Measurements from ENCODE around the gene PNMA8A.

Gene PNMA8A

DNA sequence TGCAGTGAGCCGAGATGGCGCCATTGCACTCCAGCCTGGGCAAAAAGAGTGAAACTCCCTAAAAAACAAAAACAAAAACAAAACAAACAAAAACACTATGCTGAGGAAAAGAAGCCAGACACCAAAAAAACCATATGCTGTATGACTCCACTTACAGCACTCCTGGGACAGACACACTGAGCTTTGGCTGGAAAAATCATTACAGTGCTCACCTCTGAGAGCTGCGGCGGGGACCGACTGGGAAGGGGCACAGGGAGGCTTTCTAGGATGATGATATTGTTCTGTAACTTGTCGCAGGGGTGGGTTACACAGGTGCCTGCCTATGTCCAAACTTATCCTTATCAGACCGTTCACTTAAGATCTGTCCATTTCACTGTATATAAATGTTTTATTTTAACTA, 7.8 kb downstream of the PNMA8A start:
- Histone ChIP-seq H3K4ac (ENCODE audit: low read depth, low read length) (no peak overlapping the region), H3K4me1 (ENCODE audit: control insufficient read depth in 1 of 2, insufficient read depth in 2 of 2, low read length in 2 of 2) (peaks cover 2% of the 10 kb centered on the region in 2 experiments), H3K4me3 (ENCODE audit: low read depth, low read length) (no peak overlapping the region), H3K27ac (ENCODE audit: low read depth, low read length) (no peak overlapping the region), H3K79me1 (ENCODE audit: low read length) (no peaks in the 10 kb centered on the region), H4K91ac (ENCODE audit: low read depth, low read length) (no peak overlapping the region), H2BK12ac (ENCODE audit: low read length) (no peak overlapping the region), H3K18ac (ENCODE audit: low read length) (no peak overlapping the region), H2BK120ac (ENCODE audit: insufficient read depth, low read length, poor library complexity) (no peak overlapping the region), H3K9ac (ENCODE audit: low read length) (no peak overlapping the region), H3K36me3 (ENCODE audit: control insufficient read depth in 1 of 2, insufficient read depth in 2 of 2, low read length in 2 of 2) (no peaks in the 10 kb centered on the region), H3K79me2 (ENCODE audit: control insufficient read depth, insufficient read depth, low read length, poor library complexity) (no peaks in the 10 kb centered on the region), H2AFZ (ENCODE audit: insufficient read depth, low read length, poor library complexity) (no peak overlapping the region), H3K4me2 (ENCODE audit: low read length) (no peak overlapping the region), H3K14ac (ENCODE audit: low read length) (no peak overlapping the region), H4K8ac (ENCODE audit: low read depth, low read length) (no peak overlapping the region), H2AK5ac (ENCODE audit: low read length) (no peak overlapping the region), H4K12ac (ENCODE audit: low read depth, low read length) (no peak overlapping the region), H3K9me3 (ENCODE audit: insufficient read depth, low read depth, low read length) (no peaks in the 10 kb centered on the region), H3K27me3 (ENCODE audit: insufficient read depth, low read length) (no peaks in the 10 kb centered on the region), H3K23ac (ENCODE audit: low read length) (no peak overlapping the region), H2BK5ac (ENCODE audit: low read depth, low read length, poor library complexity) (no peak overlapping the region)
- WGBS (ENCODE audit: extremely low coverage, insufficient coverage, insufficient read length): no CpG with 5 or more reads among the region's 7 CpGs
- no peak for DNase-seq

DNA sequence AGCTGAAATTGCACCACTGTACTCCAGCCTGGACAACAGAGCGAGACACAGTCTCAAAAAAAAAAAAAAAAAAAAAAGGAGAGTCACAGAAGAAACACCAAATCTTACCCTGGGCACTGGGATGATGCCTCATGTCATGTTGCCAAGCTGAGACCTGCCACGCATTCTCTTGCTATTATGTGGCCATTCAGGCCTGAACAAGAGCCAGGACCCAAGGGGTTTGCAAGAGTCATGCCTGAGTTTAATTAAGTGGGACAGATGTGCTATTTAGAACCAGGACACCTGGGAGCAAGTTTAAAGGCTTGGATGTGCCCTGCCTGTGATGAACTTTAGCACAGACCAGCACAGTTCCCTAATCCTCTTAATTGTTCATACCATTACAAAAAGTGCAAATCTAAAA, 9.8 kb downstream of the PNMA8A start:
- H4K91ac ChIP-seq (ENCODE audit: low read depth, low read length): no peak overlapping the region
- no peaks in the 10 kb centered on the region for H3K36me3 ChIP-seq (ENCODE audit: control insufficient read depth in 1 of 2, insufficient read depth in 2 of 2, low read length in 2 of 2)
- H3K27me3 ChIP-seq (ENCODE audit: insufficient read depth, low read length): no peaks in the 10 kb centered on the region
- no peak overlapping the region for H3K18ac ChIP-seq (ENCODE audit: low read length)
- H4K12ac ChIP-seq (ENCODE audit: low read depth, low read length): no peak overlapping the region
- no peak overlapping the region for H2BK12ac ChIP-seq (ENCODE audit: low read length)
- no peak for DNase-seq
- no peaks in the 10 kb centered on the region for H3K9me3 ChIP-seq (ENCODE audit: insufficient read depth, low read depth, low read length)
- H2AFZ ChIP-seq (ENCODE audit: insufficient read depth, low read length, poor library complexity): no peak overlapping the region
- no peak overlapping the region for H2BK5ac ChIP-seq (ENCODE audit: low read depth, low read length, poor library complexity)
- H3K27ac ChIP-seq (ENCODE audit: low read depth, low read length): no peak overlapping the region
- H3K9ac ChIP-seq (ENCODE audit: low read length): no peak overlapping the region
- no peak overlapping the region for H3K4me2 ChIP-seq (ENCODE audit: low read length)
- no peak overlapping the region for H3K4me3 ChIP-seq (ENCODE audit: low read depth, low read length)
- no peak overlapping the region for H4K8ac ChIP-seq (ENCODE audit: low read depth, low read length)
- H3K4ac ChIP-seq (ENCODE audit: low read depth, low read length): no peak overlapping the region
- no peak overlapping the region for H3K23ac ChIP-seq (ENCODE audit: low read length)
- WGBS (ENCODE audit: extremely low coverage, insufficient coverage, insufficient read length): no CpG with 5 or more reads among the region's 2 CpGs
- no peaks in the 10 kb centered on the region for H3K79me2 ChIP-seq (ENCODE audit: control insufficient read depth, insufficient read depth, low read length, poor library complexity)
- no peaks in the 10 kb centered on the region for H3K79me1 ChIP-seq (ENCODE audit: low read length)
- no peak overlapping the region for H2AK5ac ChIP-seq (ENCODE audit: low read length)
- no peak overlapping the region for H2BK120ac ChIP-seq (ENCODE audit: insufficient read depth, low read length, poor library complexity)
- H3K14ac ChIP-seq (ENCODE audit: low read length): no peak overlapping the region
- H3K4me1 ChIP-seq (ENCODE audit: control insufficient read depth in 1 of 2, insufficient read depth in 2 of 2, low read length in 2 of 2): peaks cover 2% of the 10 kb centered on the region in 2 experiments

DNA sequence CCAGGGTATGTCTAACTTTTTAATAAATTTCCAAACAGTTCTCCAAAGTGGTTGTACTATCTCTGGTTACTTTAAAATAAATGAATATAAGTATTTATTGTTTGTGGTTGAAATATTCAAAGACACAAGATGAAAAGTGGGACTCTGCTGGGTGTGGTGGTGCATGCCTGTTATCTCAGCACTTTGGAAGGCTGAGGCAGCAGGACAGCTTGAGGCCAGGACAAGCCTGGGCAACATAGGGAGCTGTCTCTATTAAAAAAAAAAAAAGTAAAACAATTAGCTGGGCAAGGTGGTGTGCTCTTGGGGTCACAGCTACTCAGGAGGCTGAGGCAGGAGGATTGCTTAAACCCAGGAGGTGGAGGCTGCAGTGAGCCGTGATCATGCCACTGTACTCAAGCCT, 10.4 kb downstream of the PNMA8A start:
- Histone ChIP-seq H3K36me3 (ENCODE audit: control insufficient read depth in 1 of 2, insufficient read depth in 2 of 2, low read length in 2 of 2) (no peaks in the 10 kb centered on the region), H3K79me1 (ENCODE audit: low read length) (no peaks in the 10 kb centered on the region), H3K9ac (ENCODE audit: low read length) (no peak overlapping the region), H3K4me3 (ENCODE audit: low read depth, low read length) (no peak overlapping the region), H4K12ac (ENCODE audit: low read depth, low read length) (no peak overlapping the region), H2AFZ (ENCODE audit: insufficient read depth, low read length, poor library complexity) (no peak overlapping the region), H3K27me3 (ENCODE audit: insufficient read depth, low read length) (no peaks in the 10 kb centered on the region), H3K9me3 (ENCODE audit: insufficient read depth, low read depth, low read length) (no peaks in the 10 kb centered on the region), H3K4ac (ENCODE audit: low read depth, low read length) (no peak overlapping the region), H3K18ac (ENCODE audit: low read length) (no peak overlapping the region), H4K91ac (ENCODE audit: low read depth, low read length) (no peak overlapping the region), H3K4me1 (ENCODE audit: control insufficient read depth in 1 of 2, insufficient read depth in 2 of 2, low read length in 2 of 2) (peaks cover 2% of the 10 kb centered on the region in 2 experiments), H2AK5ac (ENCODE audit: low read length) (no peak overlapping the region), H3K23ac (ENCODE audit: low read length) (no peak overlapping the region), H3K27ac (ENCODE audit: low read depth, low read length) (no peak overlapping the region), H2BK5ac (ENCODE audit: low read depth, low read length, poor library complexity) (no peak overlapping the region), H3K14ac (ENCODE audit: low read length) (no peak overlapping the region), H2BK12ac (ENCODE audit: low read length) (no peak overlapping the region), H3K79me2 (ENCODE audit: control insufficient read depth, insufficient read depth, low read length, poor library complexity) (no peaks in the 10 kb centered on the region), H4K8ac (ENCODE audit: low read depth, low read length) (no peak overlapping the region), H2BK120ac (ENCODE audit: insufficient read depth, low read length, poor library complexity) (no peak overlapping the region), H3K4me2 (ENCODE audit: low read length) (no peak overlapping the region)
- DNase-seq: no peak
- no CpG with 5 or more reads among the region's 1 CpG for WGBS (ENCODE audit: extremely low coverage, insufficient coverage, insufficient read length)

GRCh38 chr19:46460055-46460454, 11.3 kb downstream of the PNMA8A start:
- Histone ChIP-seq H3K36me3 (ENCODE audit: control insufficient read depth in 1 of 2, insufficient read depth in 2 of 2, low read length in 2 of 2) (no peaks in the 10 kb centered on the region), H2AFZ (ENCODE audit: insufficient read depth, low read length, poor library complexity) (no peak overlapping the region), H3K18ac (ENCODE audit: low read length) (no peak overlapping the region), H3K9ac (ENCODE audit: low read length) (no peak overlapping the region), H3K4me2 (ENCODE audit: low read length) (no peak overlapping the region), H2BK5ac (ENCODE audit: low read depth, low read length, poor library complexity) (no peak overlapping the region), H3K4me3 (ENCODE audit: low read depth, low read length) (no peak overlapping the region), H3K9me3 (ENCODE audit: insufficient read depth, low read depth, low read length) (no peaks in the 10 kb centered on the region), H3K4me1 (ENCODE audit: control insufficient read depth in 1 of 2, insufficient read depth in 2 of 2, low read length in 2 of 2) (peaks cover under 1 to 2% of the 10 kb centered on the region in 2 experiments), H2BK120ac (ENCODE audit: insufficient read depth, low read length, poor library complexity) (no peak overlapping the region), H3K4ac (ENCODE audit: low read depth, low read length) (no peak overlapping the region), H3K27ac (ENCODE audit: low read depth, low read length) (no peak overlapping the region), H3K79me2 (ENCODE audit: control insufficient read depth, insufficient read depth, low read length, poor library complexity) (no peaks in the 10 kb centered on the region), H4K8ac (ENCODE audit: low read depth, low read length) (no peak overlapping the region), H3K27me3 (ENCODE audit: insufficient read depth, low read length) (no peaks in the 10 kb centered on the region), H3K23ac (ENCODE audit: low read length) (no peak overlapping the region), H3K14ac (ENCODE audit: low read length) (no peak overlapping the region), H2BK12ac (ENCODE audit: low read length) (no peak overlapping the region), H4K12ac (ENCODE audit: low read depth, low read length) (no peak overlapping the region), H3K79me1 (ENCODE audit: low read length) (no peaks in the 10 kb centered on the region), H2AK5ac (ENCODE audit: low read length) (no peak overlapping the region), H4K91ac (ENCODE audit: low read depth, low read length) (no peak overlapping the region)
- no CpG with 5 or more reads among the region's 2 CpGs for WGBS (ENCODE audit: extremely low coverage, insufficient coverage, insufficient read length)
- DNase-seq: no peak

Measured in trophoblast cell (in vitro differentiated cells and primary cell).